Occipital lobe (tissue), 2 donors: ENCODE data around the gene IQSEC2. TPM values are rescaled to one million over a fixed set of nuclear protein-coding genes. Genes with fewer than 3 reads are reported as not detected.
A peak's percentile ranks its signal among the peaks of the same experiment; 100 is the strongest.

Experiments
- DNase-seq: peaks from one replicate; lab custom pipeline; 2025; lab: John Stamatoyannopoulos, UW
- total RNA-seq: library from RNA; depleted of rRNA; stranded (reverse); fragments of >200 nt; gene quantifications from one replicate; pipeline ENCODE4 v1.2.3, GENCODE V29; 2014

The IQSEC2 gene
- total RNA-seq: 8.6 TPM

DNA sequence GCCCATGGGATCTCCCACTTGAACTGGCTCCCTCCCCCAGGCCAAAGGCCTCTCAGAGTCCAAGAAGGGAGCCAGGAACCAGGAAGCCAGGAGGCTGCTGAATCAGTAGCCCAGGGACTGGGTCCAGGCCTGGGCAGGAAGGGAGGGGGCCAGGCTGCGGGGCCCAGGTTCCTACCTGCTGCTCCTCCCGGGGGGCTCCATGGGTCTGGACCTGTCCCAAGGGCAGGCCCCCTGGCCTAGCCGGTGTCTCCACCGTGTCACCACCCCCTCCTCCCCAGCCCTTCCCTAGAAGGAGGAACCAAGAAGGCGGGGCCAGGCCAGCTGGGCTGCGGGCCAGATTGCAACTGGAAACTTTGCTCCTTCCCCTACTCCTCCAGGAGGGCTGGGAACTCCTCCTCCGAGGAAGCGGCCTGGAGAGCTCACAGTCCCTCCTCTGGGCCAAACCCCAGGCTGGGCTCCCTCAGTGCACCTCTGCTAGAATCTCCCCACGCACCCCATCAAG is at the start of gene IQSEC2:
IQSEC2 (minus strand) TSS at position 264 of the 502 bp plus-strand sequence.
- peak; percentile 14 for DNase-seq

- no peak for DNase-seq
These were observed 48.9 kb upstream of the IQSEC2 start for GRCh38 chrX:53330331-53330730.

- DNase-seq: no peak
These were observed 43.4 kb upstream of the IQSEC2 start for GRCh38 chrX:53324803-53325202.

- DNase-seq: no peak
These were observed 42.7 kb upstream of the IQSEC2 start for GRCh38 chrX:53324085-53324484.

- no peak for DNase-seq
These were observed 41.8 kb upstream of the IQSEC2 start for GRCh38 chrX:53323196-53323595.

- DNase-seq: no peak
These were observed 40.6 kb upstream of the IQSEC2 start for GRCh38 chrX:53321943-53322497.

GRCh38 chrX:53321230-53321942 is 40.0 kb upstream of the IQSEC2 start:
- DNase-seq: peak; percentile 3

DNA sequence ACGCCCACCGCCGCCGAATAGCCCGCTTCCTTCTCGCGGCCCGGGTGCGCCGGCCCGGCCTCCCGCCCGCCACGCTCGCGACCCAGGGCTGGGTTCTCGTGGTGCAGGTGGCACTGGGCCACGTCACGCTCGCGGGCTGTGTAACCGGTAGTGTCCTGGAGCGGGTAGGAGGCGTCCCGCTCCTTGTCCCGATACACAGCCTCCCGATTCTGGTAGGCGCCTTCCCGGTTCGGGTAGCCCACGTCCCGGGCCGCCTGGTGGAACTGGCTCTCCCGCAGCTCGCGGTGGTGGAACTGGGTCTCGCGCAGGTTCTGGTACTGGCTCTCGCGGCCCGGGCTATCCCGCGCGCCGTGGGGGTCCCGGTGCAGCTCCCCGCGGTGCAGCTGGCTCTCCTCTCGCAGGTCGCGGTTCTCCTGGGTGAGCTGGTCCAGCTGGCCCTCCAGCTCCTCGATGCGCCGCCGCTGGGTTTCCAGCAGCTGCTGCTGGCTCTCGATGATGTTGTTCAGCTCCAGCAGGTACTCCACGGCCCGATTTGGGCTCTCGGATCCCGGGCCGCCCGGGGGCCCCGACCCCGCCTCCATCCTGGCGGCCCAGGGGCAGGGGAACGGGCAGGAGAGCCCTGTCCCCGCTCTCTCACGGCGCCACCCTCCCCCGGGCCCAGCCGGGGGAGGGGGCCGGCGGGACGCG is 39.3 kb upstream of the IQSEC2 start:
- no peak for DNase-seq

GRCh38 chrX:53319614-53320542 is 38.5 kb upstream of the IQSEC2 start:
- no peak for DNase-seq

DNA sequence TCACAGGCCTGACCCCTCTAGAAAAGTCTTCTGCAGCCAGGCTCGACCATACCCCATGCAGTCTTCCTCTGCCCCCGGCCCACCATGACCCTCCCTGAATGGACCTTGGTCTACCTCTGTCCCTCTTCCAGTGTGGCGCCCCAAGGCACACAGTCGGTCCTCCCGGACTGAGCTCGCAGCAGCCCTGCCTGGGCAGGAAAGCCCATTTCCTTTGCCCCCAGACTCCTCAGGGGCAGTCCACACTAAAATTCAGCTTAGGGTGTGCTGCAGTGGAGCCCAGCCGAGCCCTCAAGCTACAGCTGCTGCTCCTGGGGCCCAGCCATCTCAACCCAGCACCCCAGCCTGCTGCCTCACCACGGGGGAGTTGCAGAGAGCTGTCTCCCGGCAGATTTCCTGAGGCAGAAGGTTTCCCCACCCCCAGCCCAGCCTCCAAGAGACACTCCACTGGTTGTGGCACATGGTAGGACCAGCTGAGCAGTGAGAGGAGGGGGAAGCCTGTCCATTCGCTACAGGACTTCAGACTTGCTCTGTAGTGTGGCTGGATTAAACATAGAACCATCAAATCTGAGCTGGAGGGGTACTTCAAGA is 37.5 kb upstream of the IQSEC2 start:
- DNase-seq: peak; percentile 47

- DNase-seq: peak; percentile 49
These were observed 36.1 kb upstream of the IQSEC2 start for GRCh38 chrX:53317365-53318069.

DNA sequence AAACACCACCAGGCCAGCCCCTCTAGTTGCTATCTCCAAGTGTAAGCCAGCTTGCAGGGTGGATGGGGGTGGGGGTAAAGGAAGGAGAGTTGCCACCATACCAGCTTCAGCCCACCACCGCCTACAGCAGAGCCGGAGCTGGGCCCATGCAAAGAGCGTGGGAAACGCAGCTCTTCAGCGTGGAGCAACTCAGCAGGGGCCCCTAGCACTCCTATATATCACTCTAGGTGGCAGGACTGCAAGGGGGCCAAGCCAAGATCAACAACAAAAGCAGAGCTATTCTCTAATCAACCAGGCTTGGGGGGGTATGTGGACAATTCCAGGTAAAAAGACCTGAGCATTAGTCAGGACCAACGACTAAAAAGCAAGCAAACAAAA is 35.5 kb upstream of the IQSEC2 start:
- DNase-seq: no peak

DNA sequence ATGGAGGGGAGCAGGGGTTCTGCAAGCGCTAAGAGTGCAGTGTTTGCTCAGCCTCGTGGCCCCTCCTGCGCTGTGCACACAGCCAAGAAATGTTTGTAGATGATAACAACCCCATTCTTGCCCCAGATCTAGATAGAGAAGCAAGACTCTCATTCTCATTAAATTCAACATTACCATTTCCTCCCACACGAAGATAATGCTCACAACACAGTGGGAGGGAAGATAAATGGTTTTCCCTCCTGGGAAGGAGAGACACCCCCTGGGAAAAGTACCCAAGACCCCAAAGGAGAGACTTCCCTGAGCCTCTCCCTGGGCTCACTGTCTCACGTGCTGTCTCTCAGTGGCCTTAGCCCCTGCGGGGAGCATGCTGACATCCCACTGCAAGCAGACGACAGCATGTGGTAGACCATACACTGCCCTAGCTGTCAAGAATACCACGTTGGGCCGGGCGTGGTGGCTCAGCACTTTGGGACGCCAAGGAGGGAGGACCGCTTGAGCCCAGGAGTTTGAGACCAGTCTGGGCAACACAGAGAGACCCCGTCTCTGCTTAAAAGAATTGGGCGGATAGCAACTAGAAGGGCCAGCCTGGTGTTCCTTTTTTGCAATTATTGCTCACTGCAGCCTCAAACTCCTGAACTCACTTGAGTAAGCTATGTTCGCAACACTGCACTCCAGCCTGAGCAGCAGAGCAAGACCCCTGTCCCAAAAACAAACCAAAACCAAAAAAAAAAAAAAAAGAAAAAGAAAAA is 34.9 kb upstream of the IQSEC2 start:
- DNase-seq: no peak

DNA sequence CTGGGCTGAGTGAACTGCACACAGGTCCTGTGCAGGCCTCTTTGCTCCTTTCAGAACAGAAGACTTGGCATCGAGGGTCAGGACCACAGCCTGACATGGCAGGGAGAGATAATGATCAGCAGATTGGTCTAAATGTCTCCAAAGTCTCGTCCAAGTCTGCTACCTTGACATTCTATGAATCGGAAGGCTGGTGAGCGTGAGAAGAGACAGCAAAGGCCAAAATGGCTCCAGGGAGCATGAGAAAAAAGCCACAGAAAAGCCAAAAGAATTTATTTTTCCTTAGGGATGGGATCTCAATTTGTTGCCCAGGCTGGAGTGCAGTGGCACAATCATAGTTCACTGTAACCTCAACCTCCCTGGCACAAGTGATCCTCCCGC is 32.3 kb upstream of the IQSEC2 start:
- DNase-seq: no peak

GRCh38 chrX:53312946-53313727 is 31.8 kb upstream of the IQSEC2 start:
- peak; percentile 14 for DNase-seq

GRCh38 chrX:53309837-53310236 is 28.5 kb upstream of the IQSEC2 start:
- DNase-seq: no peak

DNA sequence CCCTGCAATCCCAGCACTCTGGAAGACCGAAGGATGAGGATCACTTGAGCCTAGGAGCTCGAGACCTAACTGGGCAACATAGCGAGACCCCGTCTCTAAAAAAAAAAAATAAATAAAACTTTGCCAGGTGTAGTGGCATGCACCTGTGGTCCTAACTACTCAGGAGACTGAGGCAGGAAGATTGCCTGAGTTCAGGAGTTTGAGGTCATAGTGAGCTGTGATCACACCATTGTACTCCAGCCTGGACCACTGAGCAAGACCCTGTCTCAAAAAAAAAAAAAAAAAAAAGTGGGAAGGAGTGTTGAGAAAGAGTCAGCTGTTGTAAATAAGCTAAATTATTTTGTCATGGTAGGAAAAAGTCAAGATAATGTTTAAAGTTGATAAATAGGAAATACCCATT is 27.5 kb upstream of the IQSEC2 start:
- no peak for DNase-seq

DNA sequence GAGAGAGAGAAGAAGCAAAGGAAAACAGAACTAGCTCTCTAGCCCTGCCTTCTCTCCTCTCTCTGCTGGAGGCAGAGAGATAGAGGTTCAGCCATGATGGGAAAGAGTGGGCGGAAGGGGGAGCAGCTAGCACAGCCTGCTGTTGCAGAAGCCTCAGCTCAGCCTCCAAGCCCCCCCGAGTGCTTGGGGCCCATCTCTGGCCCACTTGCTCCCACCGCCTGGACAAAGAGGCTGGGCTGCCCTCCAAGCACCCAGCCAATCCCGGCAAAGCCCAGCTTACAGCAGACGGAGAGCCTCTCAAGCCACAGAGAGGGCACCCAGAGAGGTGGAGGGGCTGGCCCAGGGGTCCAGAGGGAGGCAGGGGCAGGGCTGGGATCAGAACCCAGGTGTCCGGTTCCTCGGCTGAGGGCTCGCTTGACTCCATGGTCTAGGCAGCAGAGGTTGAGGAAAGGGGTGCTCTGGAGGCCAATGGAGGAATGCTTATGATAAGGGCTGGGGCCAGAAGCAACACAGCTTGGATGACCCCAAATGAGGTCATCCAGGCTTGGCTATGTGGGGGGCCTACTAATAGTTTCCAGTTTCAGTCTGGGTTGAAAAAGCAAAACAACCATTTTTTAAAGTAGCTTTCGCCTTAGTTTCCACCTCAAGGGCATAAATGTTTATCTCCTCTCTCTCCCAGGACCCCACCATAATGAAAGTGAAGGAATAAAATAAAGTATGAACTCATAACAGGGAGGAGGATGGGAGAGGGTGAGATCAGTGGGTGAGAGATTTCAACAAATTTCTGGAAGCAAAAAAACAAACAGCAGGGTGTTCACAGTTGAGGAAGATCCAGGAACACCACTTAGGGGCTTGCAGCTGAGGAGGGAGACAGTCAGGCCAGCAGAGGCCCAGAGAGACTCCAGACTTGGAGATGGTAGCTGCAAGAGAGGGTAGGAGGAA is 24.9 kb upstream of the IQSEC2 start:
- no peak for DNase-seq
